Left ventricle myocardium inferior (tissue), 1 donor: ENCODE data around the gene EIF3M. TPM values are rescaled to one million over a fixed set of nuclear protein-coding genes. Genes with fewer than 3 reads are reported as not detected.

Experiments used
- DNase-seq: peaks from one replicate; pipeline ENCODE4 v3.0.0-alpha.2; 2020
- H3K27ac ChIP-seq: fragments of 200-600 bp; replicated peaks from 2 replicates; pipeline ENCODE4 v1.8.0; 2021
- H3K27me3 ChIP-seq: fragments of 200-600 bp; 2 replicates; pipeline ENCODE4 v1.8.0; 2021; ENCODE audit warnings: low read depth
- H3K36me3 ChIP-seq: fragments of 200-600 bp; 2 replicates; pipeline ENCODE4 v1.8.0; 2021
- H3K4me1 ChIP-seq: fragments of 200-600 bp; 2 replicates; pipeline ENCODE4 v1.8.0; 2021
- H3K4me3 ChIP-seq: fragments of 200-600 bp; 2 replicates; pipeline ENCODE4 v1.8.0; 2021; ENCODE audit warnings: mild to moderate bottlenecking, moderate library complexity
- H3K9me3 ChIP-seq: fragments of 200-600 bp; replicated peaks from 2 replicates; pipeline ENCODE4 v1.8.0; 2021
- CTCF ChIP-seq: fragments of 200-600 bp; IDR thresholded peaks from 2 replicates; pipeline ENCODE4 v1.8.0; 2021; ENCODE audit warnings: antibody characterized with exemption, mild to moderate bottlenecking, borderline replicate concordance
- intact Hi-C: fragments of 100-400 bp; cut with micrococcal nuclease; formaldehyde crosslinking; loops from one replicate; pipeline ENCODE4 v1.11.0; 2022
- total RNA-seq: library from RNA; stranded (reverse); fragmentation: NEBNext Ultra II Directional; extraction: Animal tissue kit (Norgen Biotek cat#: 25700); gene quantifications from one replicate; pipeline ENCODE4 v1.2.1, GENCODE V29; 2021
- donor health status: DM: no; HTN: yes; CAD: no; lungs with severe emphysema.

EIF3M gene
- total RNA-seq, 1 donor from 2014 or later = 153 TPM

GRCh38 chr11:32567154-32567553, 16.5 kb upstream of the EIF3M start:
- no peak for TF ChIP-seq CTCF
- intact Hi-C loops = no loop called here
- no peak overlapping the region for H3K27ac ChIP-seq
- H3K36me3 ChIP-seq = no peaks in the 10 kb centered on the region
- no peaks in the 10 kb centered on the region for H3K9me3 ChIP-seq
- H3K27me3 ChIP-seq = peaks cover 13% of the 10 kb centered on the region
- no peak for DNase-seq
- no peak overlapping the region for H3K4me3 ChIP-seq
- no peaks in the 10 kb centered on the region for H3K4me1 ChIP-seq

- no peaks in the 10 kb centered on the region for H3K9me3 ChIP-seq
- H3K27me3 ChIP-seq = peaks cover 13% of the 10 kb centered on the region
- TF ChIP-seq CTCF = no peak
- H3K4me3 ChIP-seq = no peak overlapping the region
- intact Hi-C loops = no loop called here
- no peak overlapping the region for H3K27ac ChIP-seq
- no peaks in the 10 kb centered on the region for H3K36me3 ChIP-seq
- H3K4me1 ChIP-seq = no peaks in the 10 kb centered on the region
- DNase-seq = no peak
Measured at GRCh38 chr11:32569313-32569881, 14.2 kb upstream of the EIF3M start.

- Histone ChIP-seq H3K4me3 (no peak overlapping the region), H3K9me3 (no peaks in the 10 kb centered on the region), H3K27ac (no peak overlapping the region), H3K4me1 (no peaks in the 10 kb centered on the region), H3K27me3 (peaks cover 13% of the 10 kb centered on the region), H3K36me3 (no peaks in the 10 kb centered on the region)
- intact Hi-C loops = no loop called here
- TF ChIP-seq CTCF = no peak
- no peak for DNase-seq
Measured at GRCh38 chr11:32571039-32571438, 12.6 kb upstream of the EIF3M start.

- intact Hi-C loops = no loop called here
Measured at GRCh38 chr11:32573228-32573627, 10.4 kb upstream of the EIF3M start.

GRCh38 chr11:32574421-32574820, 9.2 kb upstream of the EIF3M start:
- DNase-seq = no peak
- no peak for TF ChIP-seq CTCF
- peaks cover 28% of the 10 kb centered on the region for H3K27me3 ChIP-seq
- no peaks in the 10 kb centered on the region for H3K9me3 ChIP-seq
- intact Hi-C loops = no loop called here
- no peak overlapping the region for H3K27ac ChIP-seq
- no peaks in the 10 kb centered on the region for H3K36me3 ChIP-seq
- no peak overlapping the region for H3K4me3 ChIP-seq
- H3K4me1 ChIP-seq = no peaks in the 10 kb centered on the region

More at GRCh38 chr11:32573228-32573627, 10.4 kb upstream of the EIF3M start:
- Histone ChIP-seq H3K27ac (no peak overlapping the region), H3K4me1 (no peaks in the 10 kb centered on the region), H3K4me3 (no peak overlapping the region), H3K36me3 (no peaks in the 10 kb centered on the region), H3K27me3 (peaks cover 25% of the 10 kb centered on the region), H3K9me3 (no peaks in the 10 kb centered on the region)
- no peak for DNase-seq
- TF ChIP-seq CTCF = no peak
